Epithelial cell of esophagus (primary cell): ENCODE data around the gene ZNF330.

Source experiments
- DNase-seq: peaks from one replicate; pipeline ENCODE4 v3.0.0; 2010; ENCODE audit warnings: low read depth
- H3K4me3 ChIP-seq: 2 replicates; pipeline ENCODE4 v1.5.1; 2011; ENCODE audit warnings: mild to moderate bottlenecking, low read length, control low read depth
- TF ChIP-seq, protein P1 (sequence below): IDR thresholded peaks from 2 replicates; pipeline ENCODE4 v1.5.1; 2011; ENCODE audit warnings: low read depth, mild to moderate bottlenecking, low read length, control low read depth, inconsistent platforms; ENCODE audit not compliant: insufficient read depth; ENCODE audit errors: missing control alignments

The ZNF330 gene

DNA sequence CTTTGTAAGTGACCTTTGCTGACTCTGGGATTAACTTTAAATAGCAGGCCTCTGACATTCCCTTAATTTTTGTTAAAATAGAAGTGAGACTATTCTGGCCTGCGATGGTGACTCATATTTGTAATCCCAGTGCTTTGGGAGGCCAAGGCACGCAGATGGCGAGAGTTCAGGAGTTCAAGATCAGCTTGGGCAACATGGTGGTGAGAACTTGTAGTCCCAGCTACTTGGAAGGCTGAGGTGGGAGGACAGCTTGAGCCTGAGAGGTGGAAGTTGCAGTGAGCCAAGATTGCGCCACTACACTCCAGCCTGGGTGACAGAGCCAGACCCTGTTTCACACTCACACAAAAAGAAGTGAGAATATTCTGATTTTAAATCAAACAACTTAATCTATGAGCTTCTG is 27.3 kb downstream of the ZNF330 start:
- DNase-seq, result no peak
- TF ChIP-seq, protein P1, sequence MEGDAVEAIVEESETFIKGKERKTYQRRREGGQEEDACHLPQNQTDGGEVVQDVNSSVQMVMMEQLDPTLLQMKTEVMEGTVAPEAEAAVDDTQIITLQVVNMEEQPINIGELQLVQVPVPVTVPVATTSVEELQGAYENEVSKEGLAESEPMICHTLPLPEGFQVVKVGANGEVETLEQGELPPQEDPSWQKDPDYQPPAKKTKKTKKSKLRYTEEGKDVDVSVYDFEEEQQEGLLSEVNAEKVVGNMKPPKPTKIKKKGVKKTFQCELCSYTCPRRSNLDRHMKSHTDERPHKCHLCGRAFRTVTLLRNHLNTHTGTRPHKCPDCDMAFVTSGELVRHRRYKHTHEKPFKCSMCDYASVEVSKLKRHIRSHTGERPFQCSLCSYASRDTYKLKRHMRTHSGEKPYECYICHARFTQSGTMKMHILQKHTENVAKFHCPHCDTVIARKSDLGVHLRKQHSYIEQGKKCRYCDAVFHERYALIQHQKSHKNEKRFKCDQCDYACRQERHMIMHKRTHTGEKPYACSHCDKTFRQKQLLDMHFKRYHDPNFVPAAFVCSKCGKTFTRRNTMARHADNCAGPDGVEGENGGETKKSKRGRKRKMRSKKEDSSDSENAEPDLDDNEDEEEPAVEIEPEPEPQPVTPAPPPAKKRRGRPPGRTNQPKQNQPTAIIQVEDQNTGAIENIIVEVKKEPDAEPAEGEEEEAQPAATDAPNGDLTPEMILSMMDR, result no peak

DNA sequence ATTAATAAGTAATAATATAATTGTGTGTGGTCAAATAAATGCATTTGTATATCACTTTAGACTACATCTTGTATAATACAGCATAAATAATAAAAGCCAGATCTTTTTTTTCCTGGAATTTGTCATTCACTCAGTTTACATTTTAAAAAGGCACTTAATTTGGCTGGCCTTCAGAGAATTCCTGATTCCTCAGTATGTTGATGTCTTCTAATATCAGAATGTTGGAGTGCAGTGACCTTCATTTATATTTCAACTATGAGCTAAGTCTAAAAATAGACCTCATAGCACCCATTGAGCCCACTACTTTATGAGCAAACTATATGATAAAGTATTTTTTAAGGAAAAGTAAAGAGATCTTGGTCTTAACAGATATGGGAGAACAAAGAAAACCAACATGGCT is 27.8 kb downstream of the ZNF330 start:
- no peak for DNase-seq
- H3K4me3 ChIP-seq, result no peak overlapping the region
- TF ChIP-seq, protein P1, result no peak

More for the DNA sequence above, 27.3 kb downstream of the ZNF330 start:
- no peak overlapping the region for H3K4me3 ChIP-seq

DNA sequence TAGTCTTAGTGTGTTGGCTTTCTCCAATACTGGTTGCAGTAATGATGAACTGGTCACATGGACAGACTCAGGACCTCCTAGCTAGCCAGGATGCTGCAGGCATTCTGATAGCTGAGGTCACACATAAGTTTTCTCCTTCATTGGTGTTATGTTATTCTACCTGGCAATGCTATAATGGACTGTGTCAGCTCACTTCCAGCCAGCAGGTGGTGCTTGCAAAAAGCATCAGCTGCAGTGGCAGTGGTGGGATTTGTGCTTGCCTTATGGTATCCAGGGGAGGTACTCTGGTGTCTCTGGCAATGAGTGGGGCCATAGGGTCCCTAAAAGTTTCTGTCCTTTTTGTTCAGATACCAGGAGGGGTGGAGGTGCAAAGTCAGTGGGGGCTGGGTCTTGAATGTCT is 33.6 kb downstream of the ZNF330 start:
- TF ChIP-seq, protein P1, result peak; percentile 13
- DNase-seq, result no peak

DNA sequence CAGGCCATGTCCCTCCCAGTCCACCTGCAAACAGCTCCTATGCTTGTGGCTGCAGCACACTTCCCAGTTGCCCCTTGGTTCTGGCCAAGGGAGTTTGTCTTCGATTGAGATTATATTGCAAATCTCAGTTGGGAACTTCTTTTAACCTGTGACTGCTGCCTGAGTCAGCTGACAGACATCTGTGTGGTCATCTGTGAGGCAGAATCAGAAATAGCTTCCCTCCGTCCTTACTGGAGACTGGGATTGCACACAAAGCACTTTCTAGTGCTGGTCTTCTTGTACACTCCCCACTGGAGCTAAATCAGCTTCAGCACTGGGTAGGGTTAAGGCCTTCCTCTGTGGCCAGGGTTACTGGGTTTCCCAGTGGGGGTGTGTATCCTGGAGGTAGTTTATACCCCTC is 34.3 kb downstream of the ZNF330 start:
- TF ChIP-seq, protein P1, result no peak
- no peak for DNase-seq
- H3K4me3 ChIP-seq, result no peak overlapping the region

More for the DNA sequence above, 33.6 kb downstream of the ZNF330 start:
- H3K4me3 ChIP-seq, result no peak overlapping the region

GRCh38 chr4:141258558-141258957 is 37.9 kb downstream of the ZNF330 start:
- no peak for DNase-seq
- no peak overlapping the region for H3K4me3 ChIP-seq
- TF ChIP-seq, protein P1, result no peak

DNA sequence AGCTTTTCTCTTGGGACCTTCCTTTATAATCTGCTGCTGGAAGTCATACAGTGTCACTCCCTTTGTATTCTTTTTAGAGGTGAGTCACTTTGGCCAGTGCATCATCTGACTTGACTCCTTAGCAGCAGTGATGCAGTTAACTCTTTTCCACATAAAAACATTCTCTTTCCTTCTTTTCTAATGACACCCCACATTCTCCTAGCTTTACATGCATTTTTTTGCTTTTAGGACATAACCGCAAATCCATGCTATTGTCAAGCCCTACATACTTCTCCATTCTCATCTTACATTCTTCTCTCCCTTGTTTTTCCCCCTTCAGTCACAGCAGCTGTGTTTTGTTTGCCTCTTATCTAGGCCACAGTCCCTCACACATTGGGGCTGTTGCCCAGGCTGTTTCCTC is 55.1 kb downstream of the ZNF330 start:
- H3K4me3 ChIP-seq, result no peak overlapping the region
- peak; percentile 27 for DNase-seq
- TF ChIP-seq, protein P1, result no peak

DNA sequence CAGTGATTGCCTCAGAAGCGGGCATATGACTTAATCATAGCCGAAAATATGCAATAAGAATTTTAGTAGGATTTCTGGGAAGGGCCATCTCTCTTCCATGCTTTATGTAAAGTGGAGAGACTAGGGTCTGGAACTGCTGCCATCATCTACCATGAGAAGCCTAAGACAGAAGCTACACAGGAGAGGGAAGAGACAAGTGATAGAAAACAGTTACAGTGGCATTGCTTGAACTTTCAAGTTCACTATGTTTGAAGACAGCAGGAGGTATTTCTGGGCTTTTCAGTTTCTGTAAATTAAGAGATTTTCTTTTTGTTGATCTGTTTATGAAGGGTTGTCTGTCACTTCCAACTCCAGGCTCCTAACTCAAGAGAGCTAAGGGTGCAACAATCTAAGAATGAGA is 62.5 kb downstream of the ZNF330 start:
- TF ChIP-seq, protein P1, result no peak
- DNase-seq, result no peak
- H3K4me3 ChIP-seq, result no peak overlapping the region
